GM04503 (cell line): ENCODE data around the gene KRTAP10-2.

ENCODE experiments used
- DNase-seq: peaks from one replicate; pipeline ENCODE4 v3.0.0-alpha.2; 2012; ENCODE audit warnings: low read depth

KRTAP10-2 gene

DNA sequence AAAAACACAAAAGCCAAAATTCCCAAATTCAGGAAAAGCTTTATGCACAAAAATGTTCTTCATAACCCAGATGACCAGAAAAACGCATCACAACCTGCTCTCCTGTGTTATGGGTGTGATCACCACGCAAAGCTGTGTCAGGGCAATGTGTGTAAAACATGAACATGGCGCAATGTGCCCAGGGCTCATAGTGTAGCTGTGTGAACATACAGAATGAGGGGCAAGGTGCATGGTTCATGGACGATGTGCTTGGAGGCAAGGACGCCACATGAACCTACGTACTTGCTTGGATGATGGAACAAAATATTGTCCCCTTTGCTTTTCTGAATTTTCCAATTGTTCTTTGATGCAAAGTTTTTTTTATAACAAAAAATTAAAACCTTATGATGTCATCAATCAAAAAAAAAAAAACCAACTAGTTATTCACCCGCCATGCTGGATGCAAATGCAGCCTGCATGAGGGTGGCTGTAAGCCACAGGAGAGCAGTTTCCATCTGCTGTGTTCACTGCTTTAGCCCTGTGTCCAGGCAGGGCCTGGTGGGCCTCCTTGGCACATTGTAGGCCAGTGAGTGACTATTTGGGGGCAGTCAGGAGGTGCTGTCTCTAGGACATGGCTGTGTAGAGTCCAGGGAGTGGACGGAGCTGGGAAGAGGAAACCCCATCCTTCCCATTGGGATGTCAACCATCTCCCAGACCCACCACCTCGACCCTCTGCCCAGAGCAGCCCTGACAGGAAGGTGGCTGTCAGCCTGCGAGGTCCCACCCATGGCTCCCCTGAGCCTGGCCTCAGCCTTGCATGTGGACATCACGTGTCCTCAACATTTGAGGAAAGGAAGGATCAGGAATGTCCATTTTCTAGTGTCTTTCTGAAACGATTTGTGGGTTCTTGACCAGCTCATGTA, 25.0 kb downstream of the KRTAP10-2 start:
- no peak for DNase-seq

DNA sequence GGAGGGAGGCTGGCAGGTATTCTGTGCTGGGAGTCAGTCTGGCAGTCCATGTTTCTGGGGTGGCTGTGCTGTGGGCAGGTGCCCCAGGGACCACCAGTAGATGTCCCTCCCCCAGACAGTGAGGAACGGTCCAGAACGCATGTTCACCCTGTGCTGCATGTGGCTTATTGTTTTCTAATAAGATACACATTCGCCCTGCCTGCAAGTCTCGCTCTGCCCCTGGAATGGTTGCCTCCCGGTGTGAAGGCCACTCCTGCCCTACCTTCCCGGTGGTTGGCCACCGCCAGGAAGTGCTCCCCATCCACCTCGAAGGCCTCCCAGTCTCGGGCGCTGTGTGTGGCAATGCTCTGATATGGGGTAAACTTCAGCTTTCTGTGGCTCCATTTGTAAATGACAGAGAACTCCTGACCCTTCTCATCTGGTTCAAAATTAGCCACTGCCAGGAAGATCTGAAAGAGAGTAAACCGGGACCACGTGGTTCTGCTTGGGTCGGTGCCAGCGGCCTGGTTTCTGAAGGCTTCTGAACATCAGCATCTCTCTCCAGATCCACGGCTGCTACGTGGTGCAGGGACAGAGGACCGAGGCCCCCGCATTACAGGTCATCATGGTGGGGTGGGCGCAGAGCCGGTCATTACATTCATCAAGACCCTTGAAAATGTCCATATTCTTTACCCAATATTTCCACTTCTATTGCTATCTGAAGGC, 25.8 kb downstream of the KRTAP10-2 start:
- no peak for DNase-seq

- no peak for DNase-seq
Measured at GRCh38 chr21:44524414-44525371, 26.6 kb downstream of the KRTAP10-2 start.

GRCh38 chr21:44523567-44524413, 27.5 kb downstream of the KRTAP10-2 start:
- DNase-seq: no peak

DNA sequence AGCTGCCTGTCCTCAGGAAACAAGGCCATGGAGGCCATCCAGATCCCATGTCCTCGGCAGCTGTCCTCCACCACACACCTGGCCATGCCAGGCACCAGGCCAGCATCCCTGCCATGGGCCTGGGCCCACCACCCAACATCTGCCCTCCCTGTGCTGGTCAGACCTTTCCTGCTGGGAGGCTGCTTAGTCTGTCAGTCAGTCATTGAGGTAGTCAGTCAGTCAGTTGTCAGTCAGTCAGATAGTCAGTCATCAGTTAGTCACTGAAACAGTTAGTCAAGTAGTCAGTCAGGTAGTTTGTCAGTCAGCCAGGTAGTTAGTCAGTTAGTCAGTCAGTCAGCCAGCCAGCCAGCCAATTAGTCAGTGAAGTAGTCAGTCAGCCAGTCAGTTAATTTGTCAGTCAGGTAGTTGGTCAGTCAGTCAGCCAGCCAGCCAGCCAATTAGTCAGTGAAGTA, 28.5 kb downstream of the KRTAP10-2 start:
- DNase-seq: no peak

DNA sequence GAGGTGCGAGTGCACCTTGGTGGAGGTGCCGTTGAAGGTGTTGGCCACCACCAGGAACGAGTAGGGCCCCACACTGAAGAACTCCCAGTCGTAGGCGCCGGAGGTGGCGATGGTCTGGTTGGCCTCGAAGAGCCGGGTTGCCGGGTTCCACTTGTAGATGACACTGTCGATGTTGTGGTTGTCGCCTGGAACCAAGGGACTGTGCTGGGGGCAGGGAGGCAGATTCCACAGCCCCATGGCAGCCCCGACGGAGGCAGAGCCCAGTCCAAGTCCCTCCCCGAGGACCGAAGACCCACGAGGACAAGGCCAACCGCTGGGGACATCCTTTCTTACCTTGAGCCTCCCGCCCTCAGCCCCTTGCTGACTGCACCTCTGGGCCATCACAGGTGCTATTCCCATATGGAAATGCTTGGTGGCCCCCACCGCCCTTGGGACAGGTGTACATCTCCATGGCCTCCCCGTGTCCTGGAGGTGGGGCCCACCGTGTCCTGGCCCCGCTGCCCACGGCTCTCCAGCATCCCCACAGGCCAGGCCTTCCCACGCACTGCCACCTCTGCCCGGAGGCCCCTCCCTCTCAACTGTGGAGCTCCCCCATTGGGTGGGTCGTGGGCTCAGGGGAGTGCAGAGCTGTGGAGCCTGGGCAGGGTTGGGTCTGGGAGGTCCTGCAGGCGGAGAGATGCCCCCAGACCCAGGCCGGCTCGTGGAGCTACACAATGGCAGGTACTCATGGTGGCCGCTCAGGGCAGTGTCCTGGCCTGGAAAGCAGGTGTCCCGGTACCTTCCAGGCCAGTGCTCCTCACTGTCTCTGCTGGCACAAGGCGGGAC, 29.2 kb downstream of the KRTAP10-2 start:
- DNase-seq: no peak

DNA sequence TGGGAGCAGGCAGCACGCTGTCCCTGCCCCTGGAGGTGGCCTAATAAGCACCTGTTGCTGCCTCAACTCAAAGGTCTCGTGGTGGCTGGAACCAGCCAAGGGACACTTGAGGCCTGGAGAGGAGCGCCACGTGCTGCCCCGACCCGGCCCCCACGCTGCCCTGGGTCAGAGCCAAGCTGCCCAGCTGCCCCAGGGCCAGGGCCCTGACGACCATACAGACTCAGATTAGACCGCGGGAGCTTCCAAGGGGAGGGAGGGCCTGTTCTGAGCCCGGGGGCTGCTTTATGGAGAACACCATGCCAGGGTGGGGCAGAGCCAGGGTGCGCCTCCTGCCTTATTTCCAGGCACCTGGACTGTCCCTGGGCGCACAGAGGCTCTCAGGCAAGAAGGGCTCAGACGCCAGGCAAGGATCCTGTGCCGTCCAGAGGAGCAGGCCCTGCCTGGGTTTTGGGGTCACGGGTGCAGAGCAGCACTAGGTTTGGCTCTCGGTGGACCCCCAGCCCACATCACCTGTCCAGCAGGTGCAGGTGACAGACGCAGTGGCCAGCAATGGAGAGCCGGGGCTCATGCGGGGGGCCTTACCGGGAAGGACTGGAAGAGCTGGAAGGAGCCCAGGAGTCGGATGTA, 29.9 kb downstream of the KRTAP10-2 start:
- no peak for DNase-seq

DNA sequence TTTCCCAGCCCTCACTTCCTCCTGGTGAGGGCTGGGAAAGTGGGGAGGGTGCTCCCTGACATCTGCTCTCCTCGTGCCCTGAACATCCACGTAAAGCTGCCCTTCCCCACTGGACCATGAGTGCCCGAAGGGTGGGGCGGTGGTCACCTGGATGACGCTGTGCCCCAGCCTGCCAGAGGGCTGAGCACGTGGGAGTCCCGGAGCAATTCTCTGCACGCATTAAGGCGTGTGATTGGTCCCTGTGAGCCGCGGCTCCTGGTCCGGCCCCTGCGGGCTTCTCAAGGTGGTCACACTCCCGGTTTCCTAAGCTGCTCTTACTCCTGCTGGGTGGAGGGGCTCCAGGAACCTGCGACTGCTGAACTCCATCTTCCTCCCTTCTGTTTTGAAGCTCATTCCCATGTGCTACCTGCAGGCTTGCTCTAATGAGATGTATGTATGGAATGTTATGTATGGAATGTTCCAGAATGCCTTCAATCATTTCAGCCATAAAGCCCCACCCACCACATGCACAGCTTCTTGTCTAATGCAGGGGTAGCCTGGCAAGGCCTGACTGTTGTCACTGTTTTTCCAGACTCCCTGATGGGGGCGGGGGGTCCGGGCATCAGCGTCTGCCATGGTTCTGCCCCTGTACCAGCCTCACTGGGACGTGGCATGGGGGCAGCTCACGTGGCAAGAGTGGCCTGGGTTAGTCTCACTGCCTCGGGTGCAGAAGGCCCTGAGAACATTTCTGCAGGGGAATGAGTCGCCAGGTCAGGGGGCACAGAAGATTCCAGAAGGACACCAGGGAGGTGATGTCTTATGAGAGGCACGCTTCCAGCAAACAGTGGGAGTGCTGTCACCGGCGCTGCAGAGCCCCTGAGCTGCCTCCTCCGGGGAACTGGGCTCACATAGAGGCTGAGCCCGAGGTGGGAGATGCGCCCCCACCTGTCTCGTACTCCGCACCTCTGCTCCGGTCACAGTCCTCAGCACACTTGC, 30.7 kb downstream of the KRTAP10-2 start:
- no peak for DNase-seq

- no peak for DNase-seq
Measured at GRCh38 chr21:44519346-44520325, 31.7 kb downstream of the KRTAP10-2 start.

- DNase-seq: no peak
Measured at GRCh38 chr21:44518686-44519085, 32.6 kb downstream of the KRTAP10-2 start.

- DNase-seq: no peak
Measured at GRCh38 chr21:44517175-44517899, 34.0 kb downstream of the KRTAP10-2 start.

GRCh38 chr21:44516828-44517174, 34.5 kb downstream of the KRTAP10-2 start:
- no peak for DNase-seq

DNA sequence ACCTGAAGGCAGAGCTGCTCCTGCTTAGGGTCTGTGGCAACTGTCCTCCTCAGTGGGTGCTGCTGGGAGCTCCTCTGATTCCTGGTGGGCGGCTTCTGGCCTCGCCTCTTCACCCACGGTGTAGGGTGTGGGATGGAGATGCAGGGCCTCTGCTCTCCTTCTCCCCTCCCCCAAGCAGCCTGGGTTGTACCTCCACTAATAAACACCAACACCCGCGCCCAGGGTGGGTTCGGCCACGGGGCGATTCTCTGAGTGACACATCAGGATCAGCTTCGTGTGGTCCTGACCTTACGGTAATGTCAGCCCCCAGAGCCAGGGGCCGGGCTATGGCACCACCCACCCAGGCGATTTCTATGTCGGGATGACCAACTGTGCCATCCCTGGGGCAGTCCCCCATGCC, 35.0 kb downstream of the KRTAP10-2 start:
- no peak for DNase-seq

- DNase-seq: no peak
Measured at GRCh38 chr21:44515359-44516165, 35.7 kb downstream of the KRTAP10-2 start.

- DNase-seq: no peak
Measured at GRCh38 chr21:44514746-44515358, 36.5 kb downstream of the KRTAP10-2 start.

- DNase-seq: no peak
Measured at GRCh38 chr21:44514218-44514520, 37.1 kb downstream of the KRTAP10-2 start.
